Esophagus squamous epithelium (tissue), 5 donors: Measurements from ENCODE around the gene USP21. TPM values are rescaled to one million over a fixed set of nuclear protein-coding genes. Genes with fewer than 3 reads are reported as not detected.
A peak's percentile ranks its signal among the peaks of the same experiment; 100 is the strongest.

Experiments used
- DNase-seq: peaks from one replicate; lab custom pipeline; 2025; lab: John Stamatoyannopoulos, UW
- H3K27ac ChIP-seq, 4 donors: fragments of 200-600 bp; sonication (generic); one replicate each; pipeline ENCODE4 v1.5.1; 2016 to 2019; ENCODE audit warnings: mild to moderate bottlenecking in 1 of 4
- H3K27me3 ChIP-seq, 4 donors: fragments of 200-600 bp; sonication (generic); 1 replicate in 3 of 4; 2 replicates in 1 of 4; pipeline versions ENCODE4 v1.5.1 to v1.6.0; 2017 to 2021; ENCODE audit warnings: antibody characterized with exemption in 1 of 4
- H3K36me3 ChIP-seq, 3 donors: fragments of 200-600 bp; sonication (generic); one replicate each; pipeline ENCODE4 v1.5.1; 2016 to 2019
- H3K4me1 ChIP-seq, 3 donors: fragments of 200-600 bp; sonication (generic); one replicate each; pipeline ENCODE4 v1.5.1; 2017 to 2019
- H3K4me3 ChIP-seq, 4 donors: fragments of 200-600 bp; sonication (generic); 1 replicate in 3 of 4; 2 replicates in 1 of 4; pipeline ENCODE4 v1.5.1; 2016 to 2019; ENCODE audit warnings: mild to moderate bottlenecking in 2 of 4, moderate library complexity in 1 of 4
- H3K9me3 ChIP-seq, 3 donors: fragments of 200-600 bp; sonication (generic); one replicate each; pipeline ENCODE4 v1.5.1; 2016 to 2019
- POLR2A ChIP-seq, 4 donors: fragments of 450-650 bp; IDR thresholded peaks; one replicate each; pipeline ENCODE4 v1.6.1; 2017; ENCODE audit warnings: antibody characterized with exemption in 4 of 4, mild to moderate bottlenecking in 4 of 4, moderate library complexity in 3 of 4
- WGBS, 2 donors: methylation state at CpG; one replicate each; pipeline ENCODE4 v1.1.5; 2018; 5-methylcytosine and 5-hydroxymethylcytosine counted together
- intact Hi-C: fragments of 100-400 bp; cut with DNase I; formaldehyde crosslinking; loops from one replicate; pipeline ENCODE4 v1.15.0; 2022
- total RNA-seq, 4 donors: library from RNA; depleted of rRNA; stranded (reverse); fragments of >200 nt; gene quantifications; one replicate each; pipeline ENCODE4 v1.1.0, GENCODE V29; 2016
- TF ChIP-seq, protein P1 (sequence below), 6 experiments: fragments of 450-650 bp in 4 of 6; fragments of 200-600 bp in 2 of 6; sonication (generic) in 2 of 6; IDR thresholded peaks; one replicate each; pipeline ENCODE4 v1.5.1; 2016 to 2019; ENCODE audit warnings: antibody characterized with exemption in 6 of 6, mild to moderate bottlenecking in 4 of 6, moderate library complexity in 4 of 6
- donor health status: DM: yes; HTN: yes; CAD: no.

The USP21 gene
- total RNA-seq, 4 donors from 2014 or later = 12.1 to 20.4 (median 17.0) TPM

DNA sequence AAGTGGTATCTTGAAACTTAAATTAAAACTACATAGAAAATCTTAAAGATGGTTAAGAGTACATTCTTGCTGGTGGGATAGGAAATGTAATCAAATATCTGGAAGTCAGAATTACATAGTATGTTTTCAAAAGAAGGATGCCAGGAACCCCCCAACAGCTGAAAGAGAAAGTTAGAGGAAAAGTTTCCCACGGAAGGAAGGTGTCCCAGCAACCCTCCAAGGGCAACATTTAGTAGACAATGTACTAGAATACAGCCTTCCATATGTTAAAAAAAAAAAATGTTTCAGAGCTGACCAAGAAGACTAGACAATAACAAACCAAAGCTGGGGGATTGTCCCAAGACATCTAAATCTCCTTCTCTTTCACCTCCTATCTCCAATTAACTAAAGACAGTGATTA lies 29.0 kb upstream of the USP21 start:
- peaks cover 0 to 55% (median 18%) of the 10 kb centered on the region in 3 donors for H3K36me3 ChIP-seq
- H3K9me3 ChIP-seq = no peaks in the 10 kb centered on the region
- peak overlapping the region in 1 of 4 donors; percentile 96 for H3K27ac ChIP-seq
- WGBS, 2 donors = 18 to 62% methylated on average over 1 of the region's 1 CpG
- no peak for TF ChIP-seq POLR2A (IDR thresholded peaks at IDR 0.05)
- TF ChIP-seq, protein P1, sequence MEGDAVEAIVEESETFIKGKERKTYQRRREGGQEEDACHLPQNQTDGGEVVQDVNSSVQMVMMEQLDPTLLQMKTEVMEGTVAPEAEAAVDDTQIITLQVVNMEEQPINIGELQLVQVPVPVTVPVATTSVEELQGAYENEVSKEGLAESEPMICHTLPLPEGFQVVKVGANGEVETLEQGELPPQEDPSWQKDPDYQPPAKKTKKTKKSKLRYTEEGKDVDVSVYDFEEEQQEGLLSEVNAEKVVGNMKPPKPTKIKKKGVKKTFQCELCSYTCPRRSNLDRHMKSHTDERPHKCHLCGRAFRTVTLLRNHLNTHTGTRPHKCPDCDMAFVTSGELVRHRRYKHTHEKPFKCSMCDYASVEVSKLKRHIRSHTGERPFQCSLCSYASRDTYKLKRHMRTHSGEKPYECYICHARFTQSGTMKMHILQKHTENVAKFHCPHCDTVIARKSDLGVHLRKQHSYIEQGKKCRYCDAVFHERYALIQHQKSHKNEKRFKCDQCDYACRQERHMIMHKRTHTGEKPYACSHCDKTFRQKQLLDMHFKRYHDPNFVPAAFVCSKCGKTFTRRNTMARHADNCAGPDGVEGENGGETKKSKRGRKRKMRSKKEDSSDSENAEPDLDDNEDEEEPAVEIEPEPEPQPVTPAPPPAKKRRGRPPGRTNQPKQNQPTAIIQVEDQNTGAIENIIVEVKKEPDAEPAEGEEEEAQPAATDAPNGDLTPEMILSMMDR (IDR thresholded peaks at IDR 0.05) = no peak
- no peaks in the 10 kb centered on the region for H3K27me3 ChIP-seq
- peaks cover 22 to 69% (median 28%) of the 10 kb centered on the region in 3 donors for H3K4me1 ChIP-seq
- DNase-seq = no peak
- no peak overlapping the region for H3K4me3 ChIP-seq
- intact Hi-C loops = loop anchor here (10.0 kb wide), 1 partner anchor 295 kb away; no protein-coding TSS in a partner anchor

DNA sequence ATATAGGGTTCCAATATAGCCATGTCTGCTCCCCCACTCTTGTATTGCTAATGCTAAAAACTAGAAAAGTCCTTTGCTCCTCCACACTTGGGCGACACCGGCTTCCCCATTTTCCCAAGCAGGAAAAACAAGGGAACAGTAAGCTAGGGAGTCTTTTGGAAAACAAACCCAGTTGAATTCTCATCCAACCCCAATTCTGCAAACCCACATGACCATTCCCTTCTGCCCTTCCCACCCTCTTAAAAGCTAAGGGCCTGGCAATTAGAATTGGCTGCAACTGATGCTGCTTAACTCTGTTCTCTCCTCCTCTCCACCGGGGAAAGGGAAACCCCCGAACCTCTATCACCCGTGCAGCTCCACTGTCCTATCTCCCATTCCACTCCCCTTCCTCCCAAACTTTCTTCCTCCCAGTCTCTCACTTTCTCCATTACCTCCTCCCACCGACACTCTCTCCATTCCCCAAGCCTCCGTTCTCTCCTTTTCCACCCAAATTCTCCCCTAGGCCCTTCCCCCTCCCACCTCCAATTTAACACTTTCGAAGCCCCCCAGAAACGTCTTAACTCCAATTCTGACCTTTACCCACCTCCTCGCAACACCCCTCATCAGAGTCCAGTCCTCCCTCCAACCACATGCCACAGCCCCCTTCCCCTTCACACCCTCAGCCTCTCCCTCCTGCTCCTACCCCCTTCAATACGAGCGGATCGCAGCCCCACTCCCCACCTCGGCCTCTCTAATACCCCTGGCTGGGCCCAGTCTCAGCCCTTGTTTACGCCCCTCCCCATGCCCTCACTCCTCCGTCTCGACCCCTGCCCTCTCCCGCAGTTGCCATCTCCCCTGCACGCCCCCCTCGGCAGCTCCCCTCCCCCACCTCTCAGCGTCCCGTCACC lies 27.5 kb upstream of the USP21 start:
- Histone ChIP-seq H3K9me3 (no peaks in the 10 kb centered on the region), H3K4me3 (peak overlapping the region; percentile 64 to 89 (median 80)), H3K36me3 (peaks cover 0 to 40% (median 18%) of the 10 kb centered on the region in 3 donors), H3K27me3 (no peaks in the 10 kb centered on the region), H3K4me1 (peaks cover 22 to 68% (median 28%) of the 10 kb centered on the region in 3 donors), H3K27ac (peak overlapping the region; percentile 93 to 98 (median 96))
- no peak for DNase-seq
- TF ChIP-seq POLR2A (IDR thresholded peaks at IDR 0.05) = no peak
- TF ChIP-seq, protein P1 (IDR thresholded peaks at IDR 0.05) = no peak
- 4% methylated on average over 19 to 21 of the region's 22 CpGs for WGBS, 2 donors
- intact Hi-C loops = loop anchor here (10.0 kb wide), 1 partner anchor 297 kb away; no protein-coding TSS in a partner anchor

DNA sequence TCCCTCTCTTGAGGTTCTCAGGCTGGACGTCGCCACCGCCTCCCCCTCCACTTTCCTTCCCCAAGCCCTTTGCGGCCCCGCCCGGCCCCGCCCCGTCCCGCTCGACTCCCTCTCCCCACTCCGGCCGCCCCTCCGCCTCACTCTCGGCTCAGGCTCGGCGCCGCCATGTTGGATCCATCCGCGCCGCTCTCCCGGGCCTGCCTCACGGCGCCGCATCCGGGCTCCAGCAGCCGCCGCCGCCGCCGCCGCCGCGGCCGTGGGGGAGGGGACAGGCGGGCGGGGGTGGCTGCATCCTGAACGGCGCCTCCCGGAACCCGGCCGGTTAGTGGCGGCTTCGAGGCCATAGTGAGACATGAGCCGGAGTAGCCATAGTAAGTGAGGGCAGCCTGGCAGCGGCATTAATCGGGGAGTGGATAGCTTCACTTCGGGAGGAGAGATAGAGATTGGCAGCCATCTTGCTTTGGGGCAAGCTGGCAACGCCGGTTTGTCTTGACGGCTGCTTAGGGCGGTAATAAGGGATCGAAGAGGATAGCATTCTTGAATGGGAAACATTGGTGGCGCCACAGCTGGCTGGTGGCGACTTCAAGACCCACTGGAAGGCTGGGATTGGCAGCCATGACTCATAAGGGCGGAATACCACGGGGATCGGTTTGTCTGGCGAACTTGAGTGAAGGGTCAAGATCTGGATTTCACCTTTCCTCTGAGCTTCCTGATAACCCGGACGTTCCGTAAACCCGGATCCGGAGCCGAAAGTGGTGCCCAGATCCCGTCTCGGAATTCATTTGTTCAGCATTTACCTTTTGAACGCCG lies 26.7 kb upstream of the USP21 start, which contains the start of gene DEDD:
DEDD (minus strand) TSS at position 258 of the 810 bp plus-strand sequence. CDS start 8,205 bp downstream, outside the sequence.
- 0 to 1% methylated on average over 19 to 22 of the region's 68 CpGs for WGBS, 2 donors
- Histone ChIP-seq H3K36me3 (peaks cover 0 to 31% (median 17%) of the 10 kb centered on the region in 3 donors), H3K27me3 (no peaks in the 10 kb centered on the region), H3K4me3 (peak within 1 kb of the TSS; percentile 64 to 89 (median 80)), H3K4me1 (peaks cover 22 to 60% (median 28%) of the 10 kb centered on the region in 3 donors), H3K9me3 (no peaks in the 10 kb centered on the region), H3K27ac (peak within 1 kb of the TSS; percentile 93 to 98 (median 96))
- DNase-seq = peak; percentile 87
- intact Hi-C loops = loop anchor here (10.0 kb wide), 1 partner anchor 298 kb away; no protein-coding TSS in a partner anchor
- peak in 2 of 4 donors; percentile 51 to 70 for TF ChIP-seq POLR2A (IDR thresholded peaks at IDR 0.05)
- TF ChIP-seq, protein P1 (IDR thresholded peaks at IDR 0.05) = peak in 1 of 6 experiments; percentile 8

DNA sequence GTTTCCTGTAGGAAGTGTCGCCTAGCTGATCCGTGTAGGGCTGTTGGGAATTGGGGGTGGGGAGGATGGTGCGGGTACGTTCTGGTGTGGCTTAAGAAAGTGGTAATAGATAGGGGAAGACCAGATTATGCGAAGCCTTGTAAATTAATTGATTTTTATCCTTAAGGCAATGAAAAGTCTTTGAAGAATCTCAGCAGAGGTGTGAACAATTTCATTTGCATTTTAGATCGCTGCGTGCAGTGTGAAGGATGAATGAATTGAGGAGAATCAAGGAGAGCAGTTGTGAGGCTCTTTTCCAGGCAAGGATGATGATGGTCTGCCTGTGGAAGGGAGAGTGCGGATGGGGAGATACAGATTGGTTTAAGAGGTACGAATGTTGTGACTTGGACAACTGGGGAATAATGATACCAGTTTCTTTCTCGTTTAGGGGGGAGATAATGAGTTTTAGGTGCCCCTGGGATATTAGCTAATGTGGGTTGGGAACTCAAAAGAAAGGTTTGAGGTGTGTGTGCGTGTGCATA lies 26.0 kb upstream of the USP21 start:
- DNase-seq = no peak
- no peaks in the 10 kb centered on the region for H3K27me3 ChIP-seq
- no peaks in the 10 kb centered on the region for H3K9me3 ChIP-seq
- peaks cover 0 to 25% (median 11%) of the 10 kb centered on the region in 3 donors for H3K36me3 ChIP-seq
- intact Hi-C loops = loop anchor here (10.0 kb wide), 1 partner anchor 298 kb away; no protein-coding TSS in a partner anchor
- 4% methylated on average over 10 to 11 of the region's 11 CpGs for WGBS, 2 donors
- H3K4me3 ChIP-seq = peak overlapping the region; percentile 64 to 89 (median 80)
- H3K4me1 ChIP-seq = peaks cover 22 to 53% (median 24%) of the 10 kb centered on the region in 3 donors
- no peak for TF ChIP-seq POLR2A (IDR thresholded peaks at IDR 0.05)
- TF ChIP-seq, protein P1 (IDR thresholded peaks at IDR 0.05) = no peak
- H3K27ac ChIP-seq = peak overlapping the region; percentile 93 to 98 (median 96)
